HepG2 (cell line): Measurements from ENCODE around the gene CYB561. TPM values are rescaled to one million over a fixed set of nuclear protein-coding genes. Genes with fewer than 3 reads are reported as not detected.

Source experiments
- ATAC-seq: fragments of 200-7000 bp; cut with Tn5 transposase; 3 replicates; pipeline ENCODE4 v1.9.1; 2020; ENCODE audit warnings: mild to moderate bottlenecking, moderate library complexity
- BruUV-seq: library from RNA; stranded (reverse); fragments of 400-500 nt; replicated peaks from 2 replicates; lab custom pipeline; 2021; lab: Mats Ljungman, UMichigan
- CTCF ChIA-PET: fragments of 300-600 bp; formaldehyde crosslinking; extraction: SDS; loops from one replicate; lab custom pipeline; 2021; ENCODE audit warnings: low total read pairs, inconsistent platforms, low intra/inter-chr PET ratio; lab: Yijun Ruan, JAX
- POLR2A ChIA-PET: fragments of 350-600 bp; sonication (Branson Sonifier 250); formaldehyde crosslinking; loops from one replicate; lab custom pipeline; 2020; ENCODE audit warnings: antibody characterized with exemption, inconsistent platforms; lab: Yijun Ruan, JAX
- DNase-seq: peaks from one replicate; pipeline ENCODE4 v3.0.0-alpha.2; 2015; ENCODE audit warnings: low spot score
- FAIRE-seq: peaks from 3 replicates; lab custom pipeline; 2011; peaks lifted over from hg19 to GRCh38; lab: Jason Lieb, UNC
- H2AFZ ChIP-seq: one replicate; pipeline ENCODE4 v1.6.1; 2011; ENCODE audit warnings: low read length, inconsistent platforms
- H3K27ac ChIP-seq: fragments of 300-600 bp; 3 replicates; pipeline ENCODE4 v1.8.0; 2011; ENCODE audit warnings: mixed run types, mild to moderate bottlenecking, mixed read lengths, low read length, inconsistent platforms; ENCODE audit not compliant: insufficient read depth; ENCODE audit errors: extremely low read length
- H3K27me3 ChIP-seq, 2 experiments: fragments of 200-600 bp in 1 of 2; 2 replicates in 1 of 2; 3 replicates in 1 of 2; pipeline versions ENCODE4 v1.6.0 to v1.8.0; 2011; ENCODE audit warnings: low read length in 2 of 2, mild to moderate bottlenecking in 2 of 2, moderate library complexity in 2 of 2, inconsistent platforms in 1 of 2; ENCODE audit not compliant: insufficient read depth in 2 of 2, control insufficient read depth in 1 of 2
- H3K36me3 ChIP-seq, 2 experiments: fragments of 200-600 bp in 1 of 2; replicated peaks in 1 of 2; 2 replicates in 1 of 2; 3 replicates in 1 of 2; pipeline versions ENCODE4 v1.5.1 to v1.8.0; 2011; ENCODE audit warnings: low read length in 2 of 2, inconsistent platforms in 1 of 2; ENCODE audit not compliant: insufficient read depth in 2 of 2, control insufficient read depth in 1 of 2
- H3K4me1 ChIP-seq: 2 replicates; pipeline ENCODE4 v1.5.1; 2012; ENCODE audit warnings: low read length, inconsistent platforms; ENCODE audit not compliant: insufficient read depth
- H3K4me2 ChIP-seq: 2 replicates; pipeline ENCODE4 v1.6.0; 2011; ENCODE audit warnings: low read depth, low read length, inconsistent platforms
- H3K4me3 ChIP-seq, 3 experiments: fragments of 200-600 bp in 1 of 3; sonication (generic), shearing (Covaris generic) in 1 of 3; replicated peaks in 1 of 3; 2 replicates each; pipeline ENCODE4 v1.5.1; 2011 to 2016; ENCODE audit warnings: low read length in 3 of 3, inconsistent platforms in 2 of 3, low read depth in 2 of 3, mild to moderate bottlenecking in 2 of 3, control low read depth in 1 of 3, mixed read lengths in 1 of 3; ENCODE audit not compliant: insufficient read depth in 1 of 3
- H3K79me2 ChIP-seq: one replicate; pipeline ENCODE4 v1.6.1; 2011; ENCODE audit warnings: low read length, inconsistent platforms; ENCODE audit not compliant: insufficient read depth
- H3K9ac ChIP-seq: 2 replicates; pipeline ENCODE4 v1.6.0; 2011; ENCODE audit warnings: mild to moderate bottlenecking, low read depth, low read length, inconsistent platforms; ENCODE audit not compliant: insufficient read depth
- H3K9me3 ChIP-seq: 2 replicates; pipeline ENCODE4 v1.5.1; 2012; ENCODE audit warnings: mild to moderate bottlenecking, low read length
- H4K20me1 ChIP-seq: 2 replicates; pipeline ENCODE4 v1.6.0; 2011; ENCODE audit warnings: inconsistent platforms, mild to moderate bottlenecking, low read length, moderate library complexity; ENCODE audit not compliant: insufficient read depth
- AGO2 ChIP-seq: fragments of 200-400 bp; formaldehyde crosslinking; optimal IDR thresholded peaks from 2 replicates; pipeline ENCODE3; 2017; ENCODE audit warnings: mild to moderate bottlenecking, low read depth, low read length, moderate library complexity
- CHCHD3 ChIP-seq: sonication (generic); formaldehyde crosslinking; IDR thresholded peaks from 2 replicates; pipeline ENCODE4 v1.8.0; 2022; ENCODE audit warnings: mild to moderate bottlenecking, missing genetic modification reagents, moderate library complexity
- DBP ChIP-seq: sonication (generic); formaldehyde crosslinking; IDR thresholded peaks from 2 replicates; pipeline ENCODE4 v1.4.0; 2020; ENCODE audit warnings: missing genetic modification reagents; ENCODE audit errors: not compliant biosample characterization
- FOXK2 ChIP-seq: fragments of 450-650 bp; IDR thresholded peaks from 2 replicates; pipeline ENCODE4 v1.6.1; 2016
- GMEB1 ChIP-seq: sonication (generic); formaldehyde crosslinking; IDR thresholded peaks from 2 replicates; pipeline ENCODE4 v1.5.1; 2020; ENCODE audit warnings: missing genetic modification reagents, mild to moderate bottlenecking, borderline replicate concordance
- MBNL3 ChIP-seq: fragments of 250-450 bp; sonication (Bioruptor Pico); conservative IDR thresholded peaks from 2 replicates; pipeline ENCODE4 v1.8.0; 2022; ENCODE audit warnings: mild to moderate bottlenecking, inconsistent platforms
- NONO ChIP-seq, 2 experiments: fragments of 450-650 bp in 1 of 2; sonication (generic) in 1 of 2; formaldehyde crosslinking in 1 of 2; IDR thresholded peaks in 1 of 2; conservative IDR thresholded peaks in 1 of 2; 2 replicates each; pipeline versions ENCODE4 v1.6.1 to v1.8.0; 2017 to 2022; ENCODE audit warnings: mild to moderate bottlenecking in 1 of 2, missing genetic modification reagents in 1 of 2, moderate library complexity in 1 of 2
- PRDM4 ChIP-seq: sonication (generic); formaldehyde crosslinking; IDR thresholded peaks from 2 replicates; pipeline ENCODE4 v1.9.0; 2021; ENCODE audit warnings: missing genetic modification reagents, borderline replicate concordance
- RXRB ChIP-seq: IDR thresholded peaks from 2 replicates; pipeline ENCODE4 v1.6.1; 2016; ENCODE audit warnings: borderline replicate concordance, missing genetic modification reagents, missing compliant biosample characterization
- SP1 ChIP-seq, 2 experiments: fragments of 450-650 bp in 1 of 2; sonication (generic) in 1 of 2; formaldehyde crosslinking in 1 of 2; IDR thresholded peaks; 2 replicates each; pipeline versions ENCODE4 v1.4.0 to v1.6.1; 2016 to 2020; ENCODE audit warnings: missing genetic modification reagents in 1 of 2
- U2AF1 ChIP-seq: fragments of 200-400 bp; formaldehyde crosslinking; optimal IDR thresholded peaks from 2 replicates; pipeline ENCODE3; 2017; ENCODE audit warnings: mild to moderate bottlenecking, low read depth, low read length
- U2AF2 ChIP-seq: fragments of 200-400 bp; formaldehyde crosslinking; IDR thresholded peaks from 2 replicates; pipeline ENCODE4 v1.6.1; 2017; ENCODE audit warnings: low read depth, mild to moderate bottlenecking, low read length
- ZBTB7B ChIP-seq: sonication (generic); formaldehyde crosslinking; IDR thresholded peaks from 2 replicates; pipeline ENCODE4 v1.4.0; 2020; ENCODE audit warnings: missing genetic modification reagents
- ZNF274 ChIP-seq: sonication (generic); formaldehyde crosslinking; IDR thresholded peaks from 2 replicates; pipeline ENCODE4 v1.5.1; 2020; ENCODE audit warnings: mild to moderate bottlenecking, missing genetic modification reagents
- ZNF317 ChIP-seq: sonication (generic); formaldehyde crosslinking; IDR thresholded peaks from 2 replicates; pipeline ENCODE4 v1.5.0; 2020; ENCODE audit warnings: mild to moderate bottlenecking, missing genetic modification reagents
- WGBS: methylation state at CpG from one replicate; pipeline ENCODE4 v1.1.6; 2017; ENCODE audit warnings: low lambda C conversion rate; 5-methylcytosine and 5-hydroxymethylcytosine counted together
- in situ Hi-C: cut with HindIII; loops from 2 replicates; pipeline ENCODE4 v1.10.0; 2017; ENCODE audit warnings: low pct_unique_long_range_greater_than_20kb; ENCODE audit not compliant: extremely low pct_ligation_motif_present
- intact Hi-C: fragments of 100-400 bp; cut with micrococcal nuclease; formaldehyde crosslinking; loops from one replicate; pipeline ENCODE4 v1.10.0; 2022; ENCODE audit not compliant: unreplicated experiment
- polyA plus RNA-seq, 8 experiments: library from polyadenylated mRNA; depleted of rRNA in 3 of 8; stranded (reverse) in 7 of 8; unstranded in 1 of 8; fragments of >200 nt; fragmentation: Illumina TruSeq in 4 of 8; extraction: Trizol in 4 of 8; gene quantifications; 2 replicates each; pipeline versions ENCODE4 v1.2.1 to v1.2.3, GENCODE V29; 2011 to 2016; ENCODE audit warnings: low read depth in 4 of 8, missing spikeins in 1 of 8, mixed read lengths in 1 of 8; ENCODE audit not compliant: insufficient read depth in 1 of 8
- total RNA-seq, 5 experiments: library from RNA; depleted of rRNA; stranded (reverse); fragments of >200 nt; fragmentation: Illumina TruSeq; extraction: Trizol; gene quantifications; 2 replicates each; pipeline ENCODE4 v1.2.3, GENCODE V29; 2016; ENCODE audit warnings: low read depth in 1 of 5
- TF ChIP-seq, protein P1 (sequence below): sonication (generic); formaldehyde crosslinking; IDR thresholded peaks from 2 replicates; pipeline ENCODE4 v1.9.0; 2021; ENCODE audit warnings: missing genetic modification reagents, borderline replicate concordance

CYB561 gene
- total and polyA plus RNA-seq, 2 of the 13 experiments (the other 11 are each of a cell fraction or from before 2014, with no cell fraction given): 1.5 to 6.7 TPM

GRCh38 chr17:63483038-63483437, 36.9 kb upstream of the CYB561 start (continued):
- TF ChIP-seq GMEB1 (CRISPR knock-in tag): no peak
- TF ChIP-seq U2AF1: no peak
- TF ChIP-seq SP1 (IDR thresholded peaks at IDR 0.05): no peak
- TF ChIP-seq SP1 (CRISPR knock-in tag; IDR thresholded peaks at IDR 0.05): no peak

DNA sequence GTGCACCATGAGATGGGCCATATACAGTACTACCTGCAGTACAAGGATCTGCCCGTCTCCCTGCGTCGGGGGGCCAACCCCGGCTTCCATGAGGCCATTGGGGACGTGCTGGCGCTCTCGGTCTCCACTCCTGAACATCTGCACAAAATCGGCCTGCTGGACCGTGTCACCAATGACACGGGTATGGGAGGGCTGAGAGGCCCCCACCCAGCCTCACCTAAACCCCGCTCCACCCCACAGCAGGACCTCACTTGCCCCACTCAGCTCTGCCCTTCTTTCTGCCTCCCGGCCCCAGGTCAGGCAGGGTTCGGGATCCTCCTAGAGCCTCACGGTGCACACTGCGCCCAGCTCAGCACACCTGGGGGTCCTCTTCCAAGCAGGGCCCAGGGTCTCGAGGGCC, 36.4 kb upstream of the CYB561 start:
- Histone ChIP-seq H3K79me2 (no peaks in the 10 kb centered on the region), H4K20me1 (no peaks in the 10 kb centered on the region), H3K36me3 (no peaks in the 10 kb centered on the region), H3K27ac (no peak overlapping the region), H3K4me2 (no peak overlapping the region), H2AFZ (no peak overlapping the region), H3K4me1 (peaks cover 18% of the 10 kb centered on the region), H3K9me3 (no peaks in the 10 kb centered on the region), H3K9ac (no peak overlapping the region), H3K27me3 (peaks cover 23 to 77% of the 10 kb centered on the region in 2 experiments), H3K4me3 (no peak overlapping the region)
- ChIA-PET POLR2A (no interaction called here), CTCF (no interaction called here)
- 47% methylated on average over 10 of the region's 16 CpGs for WGBS
- intact Hi-C loops: no loop called here
- DNase-seq (no peak), ATAC-seq (no peak), FAIRE-seq (no peak)
- BruUV-seq: no TSS peak
- in situ Hi-C loops: no loop called here
- no peak for TF ChIP-seq AGO2
- no peak for TF ChIP-seq ZNF274 (CRISPR knock-in tag)
- TF ChIP-seq ZBTB7B (CRISPR knock-in tag): no peak
- TF ChIP-seq, protein P1, sequence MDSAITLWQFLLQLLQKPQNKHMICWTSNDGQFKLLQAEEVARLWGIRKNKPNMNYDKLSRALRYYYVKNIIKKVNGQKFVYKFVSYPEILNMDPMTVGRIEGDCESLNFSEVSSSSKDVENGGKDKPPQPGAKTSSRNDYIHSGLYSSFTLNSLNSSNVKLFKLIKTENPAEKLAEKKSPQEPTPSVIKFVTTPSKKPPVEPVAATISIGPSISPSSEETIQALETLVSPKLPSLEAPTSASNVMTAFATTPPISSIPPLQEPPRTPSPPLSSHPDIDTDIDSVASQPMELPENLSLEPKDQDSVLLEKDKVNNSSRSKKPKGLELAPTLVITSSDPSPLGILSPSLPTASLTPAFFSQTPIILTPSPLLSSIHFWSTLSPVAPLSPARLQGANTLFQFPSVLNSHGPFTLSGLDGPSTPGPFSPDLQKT (CRISPR knock-in tag): no peak
- TF ChIP-seq DBP (CRISPR knock-in tag): no peak
- TF ChIP-seq U2AF2: no peak
- no peak for TF ChIP-seq FOXK2
- no peak for TF ChIP-seq NONO (IDR thresholded peaks at IDR 0.05)
- TF ChIP-seq NONO (CRISPR knock-in tag; conservative IDR thresholded peaks at IDR 0.05): no peak
- TF ChIP-seq ZNF317 (CRISPR knock-in tag): no peak
- no peak for TF ChIP-seq CHCHD3 (CRISPR knock-in tag)
- TF ChIP-seq PRDM4 (CRISPR knock-in tag): no peak
- no peak for TF ChIP-seq MBNL3 (CRISPR knock-in tag)
- TF ChIP-seq RXRB: no peak
